AG04449 (cell line): ENCODE results near the gene SPTBN5.

Experiments
- CTCF ChIA-PET: fragments of 350-600 bp; formaldehyde crosslinking; extraction: SDS; loops from one replicate; lab custom pipeline; 2021; ENCODE audit warnings: antibody characterized with exemption; lab: Yijun Ruan, JAX
- POLR2A ChIA-PET: fragments of 400-600, 350-600 bp; formaldehyde crosslinking; extraction: SDS; loops from one replicate; lab custom pipeline; 2020; ENCODE audit warnings: antibody characterized with exemption, inconsistent platforms; lab: Yijun Ruan, JAX
- DNase-seq: peaks from one replicate; pipeline ENCODE4 v3.0.0-alpha.2; 2010; ENCODE audit warnings: low read depth, low spot score
- H3K4me3 ChIP-seq: 2 replicates; pipeline ENCODE4 v1.5.1; 2011; ENCODE audit warnings: low read depth, mild to moderate bottlenecking, control low read depth, low read length
- CTCF ChIP-seq: IDR thresholded peaks from one replicate; pipeline ENCODE4 v1.5.1; 2011; ENCODE audit warnings: mild to moderate bottlenecking, moderate library complexity, low read length, control low read depth, inconsistent platforms; ENCODE audit not compliant: insufficient read depth; ENCODE audit errors: missing control alignments

The SPTBN5 gene

GRCh38 chr15:41817781-41818180 lies 76.1 kb downstream of the SPTBN5 start:
- no peak for TF ChIP-seq CTCF
- no peak overlapping the region for H3K4me3 ChIP-seq
- no peak for DNase-seq
- POLR2A ChIA-PET: no interaction called here
- CTCF ChIA-PET: interaction anchor here (1.0 to 5.9 kb wide), 4 partner anchors 9 to 352 kb away, joined by 3 to 51 read pairs (median 4); partner anchors contain the start of gene MAPKBP1

- POLR2A ChIA-PET: no interaction called here
- H3K4me3 ChIP-seq: no peak overlapping the region
- CTCF ChIA-PET: interaction anchor here (0.8 to 5.9 kb wide), 4 partner anchors 9 to 352 kb away, joined by 3 to 51 read pairs (median 4); partner anchors contain the start of gene MAPKBP1
- no peak for TF ChIP-seq CTCF
- DNase-seq: no peak
These were observed 76.5 kb downstream of the SPTBN5 start for GRCh38 chr15:41817327-41817726.

DNA sequence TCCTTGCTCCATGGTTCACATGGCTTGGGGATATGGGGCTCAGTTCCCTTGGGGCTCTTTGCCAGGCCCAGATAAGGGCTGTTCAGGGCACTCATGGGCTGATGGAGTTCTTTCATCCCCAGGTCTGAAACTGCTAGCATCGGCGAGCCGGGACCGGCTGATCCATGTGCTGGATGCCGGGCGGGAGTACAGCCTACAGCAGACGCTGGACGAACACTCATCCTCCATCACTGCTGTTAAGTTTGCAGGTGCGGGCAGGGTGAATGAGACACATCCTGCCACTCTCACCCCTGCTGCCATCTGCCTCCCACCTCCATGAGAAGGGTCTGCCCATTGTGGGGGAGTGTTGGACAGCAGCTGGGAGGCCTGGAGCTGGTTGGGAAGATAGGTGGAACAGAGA lies 77.1 kb downstream of the SPTBN5 start:
- ChIA-PET POLR2A (no interaction called here), CTCF (interaction anchor here (0.8 to 5.9 kb wide), 2 partner anchors 44 to 214 kb away, joined by 3 to 51 read pairs; partner anchors contain the start of gene MAPKBP1)
- H3K4me3 ChIP-seq: no peak overlapping the region
- no peak for DNase-seq
- TF ChIP-seq CTCF: no peak

DNA sequence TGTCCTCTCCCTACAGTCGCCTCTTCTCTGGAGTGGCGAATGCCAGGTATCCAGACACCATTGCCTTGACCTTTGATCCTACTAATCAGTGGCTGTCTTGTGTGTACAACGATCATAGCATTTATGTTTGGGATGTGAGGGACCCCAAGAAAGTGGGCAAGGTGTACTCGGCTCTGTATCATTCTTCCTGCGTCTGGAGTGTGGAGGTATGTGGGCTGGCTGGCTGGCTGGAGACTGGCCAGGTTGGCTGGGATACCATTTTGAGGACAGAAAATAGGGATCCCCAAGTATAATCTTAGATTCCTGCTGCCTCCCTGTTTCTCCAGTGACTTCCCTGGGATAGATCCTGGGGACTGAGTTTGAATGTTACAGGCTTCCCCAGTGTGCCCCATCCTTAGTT lies 79.3 kb downstream of the SPTBN5 start:
- no peak overlapping the region for H3K4me3 ChIP-seq
- TF ChIP-seq CTCF: no peak
- DNase-seq: no peak
- ChIA-PET POLR2A (no interaction called here), CTCF (interaction anchor here (1.0 to 17.2 kb wide), 3 partner anchors 10 to 257 kb away, joined by 3 to 756 read pairs (median 6); partner anchors contain the start of gene MAPKBP1)

DNA sequence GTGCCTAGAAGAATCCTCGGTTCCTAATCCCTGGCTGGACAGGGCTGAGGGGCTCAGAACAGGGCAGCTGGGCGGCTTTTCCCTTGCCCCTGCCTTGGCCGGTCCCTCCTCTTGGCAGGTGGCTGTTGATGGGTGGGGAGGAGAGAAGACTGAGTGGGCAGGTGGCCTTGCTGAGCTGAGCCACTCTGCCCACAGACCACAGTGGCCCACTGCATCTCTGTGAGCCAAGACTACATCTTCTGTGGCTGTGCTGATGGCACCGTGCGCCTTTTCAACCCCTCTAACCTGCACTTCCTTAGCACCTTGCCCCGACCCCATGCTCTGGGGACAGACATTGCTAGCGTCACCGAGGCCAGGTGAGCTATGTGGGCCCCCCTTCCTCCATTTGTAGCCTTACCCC lies 80.4 kb downstream of the SPTBN5 start:
- CTCF ChIA-PET: interaction anchor here (1.4 to 17.2 kb wide), 9 partner anchors 10 to 347 kb away, joined by 4 to 756 read pairs (median 33); partner anchors contain the start of gene MAPKBP1
- H3K4me3 ChIP-seq: no peak overlapping the region
- POLR2A ChIA-PET: no interaction called here
- DNase-seq: no peak
- TF ChIP-seq CTCF: no peak

- TF ChIP-seq CTCF: no peak
- POLR2A ChIA-PET: no interaction called here
- CTCF ChIA-PET: interaction anchor here (1.4 to 17.2 kb wide), 14 partner anchors 10 to 347 kb away, joined by 3 to 756 read pairs (median 16); partner anchors contain the start of gene MAPKBP1
- H3K4me3 ChIP-seq: no peak overlapping the region
- no peak for DNase-seq
These were observed 81.0 kb downstream of the SPTBN5 start for GRCh38 chr15:41812820-41813375.
